ENCODE measurements around the gene DYNC1I1.

Gene DYNC1I1

GRCh38 chr7:95952851-95953250, 180.5 kb downstream of the DYNC1I1 start:
- no peak overlapping the region for H3K9ac ChIP-seq
- no peak overlapping the region for H3K4me2 ChIP-seq
- H3K4me1 ChIP-seq (ENCODE audit: low read depth, poor library complexity, severe bottlenecking) = no peaks in the 10 kb centered on the region
- no peaks in the 10 kb centered on the region for H3K27me3 ChIP-seq (ENCODE audit: insufficient read depth, low read depth)
- no peak overlapping the region for H2AFZ ChIP-seq (ENCODE audit: low read depth)
- H3K27ac ChIP-seq = no peak overlapping the region
- H3K79me2 ChIP-seq (ENCODE audit: insufficient read depth, low read depth) = no peaks in the 10 kb centered on the region
- H3K4me3 ChIP-seq (IDR thresholded peaks at IDR 0.05; ENCODE audit: insufficient read depth, low read depth, low read length) = no peak overlapping the region
- no peaks in the 10 kb centered on the region for H3K36me3 ChIP-seq (ENCODE audit: insufficient read depth)
- no peaks in the 10 kb centered on the region for H4K20me1 ChIP-seq (ENCODE audit: insufficient read depth)
- no peak for TF ChIP-seq CTCF (conservative IDR thresholded peaks at IDR 0.05; ENCODE audit: low read depth, low read length)

GRCh38 chr7:95955748-95956147, 183.4 kb downstream of the DYNC1I1 start:
- Histone ChIP-seq H3K4me3 (IDR thresholded peaks at IDR 0.05; ENCODE audit: insufficient read depth, low read depth, low read length) (no peak overlapping the region), H3K9ac (no peak overlapping the region), H3K4me1 (ENCODE audit: low read depth, poor library complexity, severe bottlenecking) (no peaks in the 10 kb centered on the region), H3K79me2 (ENCODE audit: insufficient read depth, low read depth) (no peaks in the 10 kb centered on the region), H2AFZ (ENCODE audit: low read depth) (no peak overlapping the region), H3K4me2 (no peak overlapping the region), H3K36me3 (ENCODE audit: insufficient read depth) (no peaks in the 10 kb centered on the region), H3K27me3 (ENCODE audit: insufficient read depth, low read depth) (no peaks in the 10 kb centered on the region), H3K27ac (no peak overlapping the region), H4K20me1 (ENCODE audit: insufficient read depth) (no peaks in the 10 kb centered on the region)
- no peak for TF ChIP-seq CTCF (conservative IDR thresholded peaks at IDR 0.05; ENCODE audit: low read depth, low read length)

- H3K27ac ChIP-seq = no peak overlapping the region
- H2AFZ ChIP-seq (ENCODE audit: low read depth) = no peak overlapping the region
- no peak overlapping the region for H3K4me2 ChIP-seq
- H3K79me2 ChIP-seq (ENCODE audit: insufficient read depth, low read depth) = no peaks in the 10 kb centered on the region
- no peak for TF ChIP-seq CTCF (conservative IDR thresholded peaks at IDR 0.05; ENCODE audit: low read depth, low read length)
- no peaks in the 10 kb centered on the region for H3K27me3 ChIP-seq (ENCODE audit: insufficient read depth, low read depth)
- no peaks in the 10 kb centered on the region for H3K4me1 ChIP-seq (ENCODE audit: low read depth, poor library complexity, severe bottlenecking)
- no peak overlapping the region for H3K4me3 ChIP-seq (IDR thresholded peaks at IDR 0.05; ENCODE audit: insufficient read depth, low read depth, low read length)
- no peaks in the 10 kb centered on the region for H4K20me1 ChIP-seq (ENCODE audit: insufficient read depth)
- H3K36me3 ChIP-seq (ENCODE audit: insufficient read depth) = no peaks in the 10 kb centered on the region
- H3K9ac ChIP-seq = no peak overlapping the region
These were observed 185.2 kb downstream of the DYNC1I1 start for GRCh38 chr7:95957510-95957909.

GRCh38 chr7:95960706-95961244, 188.4 kb downstream of the DYNC1I1 start:
- Histone ChIP-seq H3K79me2 (ENCODE audit: insufficient read depth, low read depth) (no peaks in the 10 kb centered on the region), H3K9ac (no peak overlapping the region), H4K20me1 (ENCODE audit: insufficient read depth) (no peaks in the 10 kb centered on the region), H2AFZ (ENCODE audit: low read depth) (no peak overlapping the region), H3K4me2 (no peak overlapping the region), H3K4me1 (ENCODE audit: low read depth, poor library complexity, severe bottlenecking) (peaks cover 11% of the 10 kb centered on the region), H3K4me3 (IDR thresholded peaks at IDR 0.05; ENCODE audit: insufficient read depth, low read depth, low read length) (no peak overlapping the region), H3K27ac (no peak overlapping the region), H3K36me3 (ENCODE audit: insufficient read depth) (no peaks in the 10 kb centered on the region), H3K27me3 (ENCODE audit: insufficient read depth, low read depth) (no peaks in the 10 kb centered on the region)
- TF ChIP-seq CTCF (conservative IDR thresholded peaks at IDR 0.05; ENCODE audit: low read depth, low read length) = no peak

Data from KMS-11 (cell line).